NCI-H2196 treated with DMSO at 0.1 percent for 48 hours (cell line): ENCODE measurements around the gene XPO6.
"Not testable (repeated sequence)": the region's sequence is repeated elsewhere in the genome, so short reads cannot be mapped to it uniquely, and the experiment has no call there.

Experiments
- DNase-seq: peaks from one replicate; lab custom pipeline; 2025; ENCODE audit not compliant: unreplicated experiment; lab: John Stamatoyannopoulos, UW

XPO6 gene

DNA sequence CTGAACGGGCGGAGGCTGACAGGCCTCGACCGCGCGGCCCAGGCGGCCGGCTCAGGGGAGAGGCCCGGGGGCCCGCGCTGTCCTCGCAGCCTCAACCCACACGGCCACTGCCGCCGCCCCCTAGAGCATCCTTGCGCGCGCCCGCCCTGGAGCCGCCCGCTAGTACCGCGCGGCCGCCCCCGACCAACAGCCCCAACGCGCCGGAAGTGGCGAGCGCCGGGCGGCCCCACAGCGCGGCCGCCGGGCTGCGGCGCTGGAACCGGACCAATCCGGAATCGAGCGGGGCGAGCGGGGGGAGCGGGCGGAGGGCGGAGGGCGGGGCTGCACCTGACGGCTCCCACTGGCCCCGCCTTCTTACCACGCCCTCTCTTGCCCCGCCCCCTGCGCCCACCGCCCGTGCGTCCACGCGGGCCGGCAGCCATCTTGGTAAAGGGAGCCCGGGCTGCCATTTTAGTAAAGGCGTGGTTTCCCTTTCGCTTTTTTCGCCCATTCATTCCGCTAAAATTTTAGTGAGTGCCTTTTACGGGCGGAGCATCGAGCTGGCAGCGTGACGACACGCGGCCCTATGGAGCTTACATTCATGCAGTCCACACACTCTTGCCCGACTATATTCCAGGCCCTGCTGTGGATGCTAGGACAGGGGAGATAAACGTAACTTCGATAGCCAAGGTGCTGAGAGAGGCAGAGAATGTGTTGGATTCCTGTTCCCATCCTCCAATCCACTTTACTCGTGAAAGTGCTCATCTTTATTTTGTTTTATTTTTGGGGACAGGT is at the start of gene XPO6:
Gene XPO6 (minus strand): TSS at position 208 of the 774 bp plus-strand sequence. CDS start 597 bp downstream, outside the sequence.
- peak; percentile 88 for DNase-seq

DNA sequence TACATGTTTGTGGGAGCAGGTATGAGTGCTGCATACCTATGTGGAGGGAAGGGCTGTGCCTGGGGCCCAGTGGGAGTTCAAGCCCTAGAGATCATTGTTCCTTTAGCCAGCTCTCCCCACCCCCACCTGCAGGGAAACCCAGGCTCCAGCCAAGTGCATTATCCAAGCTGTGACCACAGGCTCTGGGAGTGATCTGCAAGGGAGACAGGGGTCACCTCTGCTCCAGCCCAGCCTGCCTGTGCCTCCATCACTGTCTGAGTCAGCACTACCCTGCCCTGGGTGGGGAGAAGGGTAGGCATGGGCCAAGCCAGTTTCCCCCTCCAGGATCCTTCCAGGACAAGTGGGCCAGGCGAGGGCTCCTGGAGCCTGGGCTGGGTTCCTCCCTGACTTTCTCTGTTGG is 48.4 kb upstream of the XPO6 start:
- no peak for DNase-seq

DNA sequence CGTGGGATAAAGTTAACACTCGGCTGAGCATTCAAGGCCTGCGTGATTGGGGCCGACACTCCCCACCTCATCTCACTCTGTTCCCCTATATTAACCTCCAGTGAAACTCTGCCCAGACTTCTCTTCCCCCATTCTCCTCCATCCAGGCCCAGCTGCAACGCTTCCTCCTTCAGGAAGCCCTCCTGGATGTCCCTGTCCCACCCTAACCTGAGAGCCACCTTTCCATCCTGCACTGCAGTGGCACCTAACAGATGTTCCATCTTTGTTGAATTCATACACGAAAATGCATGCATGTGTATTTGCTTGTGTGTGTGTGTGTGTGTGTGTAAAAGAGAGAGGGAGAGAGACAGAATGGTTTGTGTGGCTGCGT is 48.0 kb upstream of the XPO6 start:
- no peak for DNase-seq

DNA sequence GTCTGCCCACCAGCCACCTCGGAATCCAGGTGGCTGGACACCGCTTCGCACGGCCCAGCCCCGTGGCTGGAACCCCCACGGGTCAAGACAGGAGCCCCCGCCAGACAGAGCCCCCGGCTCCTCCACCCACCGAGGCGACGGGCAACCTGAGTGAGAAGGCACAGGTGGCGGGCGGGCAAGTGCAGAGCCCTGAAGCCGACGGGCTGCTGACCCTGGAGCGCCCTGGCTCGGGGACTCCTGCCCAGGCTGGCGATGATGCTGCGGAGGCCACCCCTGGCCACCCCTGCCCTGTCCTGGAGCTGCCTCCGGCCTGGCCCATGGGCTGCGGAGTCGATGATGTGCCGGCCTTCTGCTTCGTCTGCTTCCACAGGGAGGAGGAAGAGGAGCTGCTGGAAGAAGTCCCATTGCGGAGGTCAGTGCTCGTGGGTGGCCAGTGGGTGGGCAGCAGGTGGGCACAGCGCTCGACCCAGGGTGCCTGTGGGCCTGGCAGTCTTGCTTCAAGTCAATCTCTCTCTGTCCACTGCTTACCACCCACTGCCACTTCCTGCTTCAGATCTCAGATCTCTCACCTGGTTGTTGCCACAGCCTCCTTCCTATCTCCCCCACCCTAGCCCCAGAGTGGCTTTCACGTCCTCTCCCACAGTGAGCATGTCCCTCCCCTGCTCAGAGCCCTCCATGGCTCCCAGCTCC is 47.5 kb upstream of the XPO6 start:
- no peak for DNase-seq

- no peak for DNase-seq
Measured at GRCh38 chr16:28258567-28258966, 46.8 kb upstream of the XPO6 start.

- DNase-seq = no peak
Measured at GRCh38 chr16:28257256-28257655, 45.5 kb upstream of the XPO6 start.

GRCh38 chr16:28255838-28256237 is 44.1 kb upstream of the XPO6 start:
- no peak for DNase-seq

DNA sequence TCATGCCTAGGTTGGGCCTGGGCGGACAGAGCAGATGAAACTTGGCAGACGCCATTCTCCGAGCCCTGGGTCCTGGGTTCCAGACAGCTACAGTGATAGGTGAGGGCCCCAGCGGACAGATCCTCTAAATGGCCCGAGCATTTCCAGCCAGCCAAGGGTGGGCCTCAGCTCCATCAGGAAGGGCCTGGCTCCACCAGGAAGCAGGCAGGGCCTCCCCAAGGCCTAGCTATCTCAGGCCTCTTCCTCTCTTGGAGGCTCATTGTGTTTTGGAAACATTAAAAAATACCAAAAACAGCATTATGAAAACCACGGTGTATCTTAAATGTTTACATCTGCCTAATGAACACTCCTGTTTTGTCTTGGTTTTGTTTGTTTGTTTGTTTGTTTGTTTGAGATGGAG is 42.4 kb upstream of the XPO6 start:
- DNase-seq = no peak

- no peak for DNase-seq
Measured at GRCh38 chr16:28250999-28251398, 39.2 kb upstream of the XPO6 start.

GRCh38 chr16:28249483-28249882 is 37.7 kb upstream of the XPO6 start:
- DNase-seq = not testable (repeated sequence)

DNA sequence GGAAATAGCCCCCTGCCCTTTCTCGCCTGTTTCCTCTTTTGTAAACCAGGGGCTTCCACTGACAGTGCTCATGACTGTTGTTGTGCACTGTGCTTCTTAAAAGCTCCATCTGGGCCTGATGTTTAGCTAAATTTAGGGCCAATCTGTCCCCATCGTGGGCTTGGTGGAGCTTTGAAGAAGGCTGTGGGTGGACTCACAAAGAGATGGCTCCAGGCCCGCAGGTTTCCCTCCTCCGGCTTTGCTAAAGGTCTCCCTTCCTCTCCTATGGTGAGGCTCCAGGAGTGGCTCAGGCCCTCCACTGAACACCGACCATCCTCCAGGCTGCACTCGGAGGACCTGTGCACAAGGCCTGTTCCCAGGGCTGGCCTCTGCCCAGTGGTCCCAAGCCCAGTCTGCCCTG is 30.2 kb upstream of the XPO6 start:
- no peak for DNase-seq

- DNase-seq = no peak
Measured at GRCh38 chr16:28237754-28238357, 26.1 kb upstream of the XPO6 start.

- no peak for DNase-seq
Measured at GRCh38 chr16:28231763-28232162, 20.0 kb upstream of the XPO6 start.

- DNase-seq = not testable (repeated sequence)
Measured at GRCh38 chr16:28223909-28224308, 12.1 kb upstream of the XPO6 start.

DNA sequence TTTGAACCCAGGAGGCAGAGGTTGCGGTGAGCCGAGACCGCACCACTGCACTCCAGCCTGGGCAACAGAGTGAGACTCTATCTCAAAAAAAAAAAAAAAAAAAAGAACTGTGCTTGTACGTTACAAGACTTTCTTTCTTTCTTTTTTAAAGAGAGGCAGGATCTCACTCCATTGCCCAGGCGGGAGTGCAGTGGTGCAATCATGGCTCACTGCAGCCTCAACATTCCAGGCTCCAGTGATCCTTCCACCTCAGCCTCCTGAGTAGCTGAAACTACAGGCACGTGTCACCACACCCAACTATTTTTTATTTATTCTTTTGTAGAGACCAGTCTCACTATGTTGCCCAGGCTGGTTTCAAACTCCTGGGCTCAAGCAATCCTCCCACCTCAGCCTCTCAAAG is 8.0 kb upstream of the XPO6 start:
- not testable (repeated sequence) for DNase-seq

DNA sequence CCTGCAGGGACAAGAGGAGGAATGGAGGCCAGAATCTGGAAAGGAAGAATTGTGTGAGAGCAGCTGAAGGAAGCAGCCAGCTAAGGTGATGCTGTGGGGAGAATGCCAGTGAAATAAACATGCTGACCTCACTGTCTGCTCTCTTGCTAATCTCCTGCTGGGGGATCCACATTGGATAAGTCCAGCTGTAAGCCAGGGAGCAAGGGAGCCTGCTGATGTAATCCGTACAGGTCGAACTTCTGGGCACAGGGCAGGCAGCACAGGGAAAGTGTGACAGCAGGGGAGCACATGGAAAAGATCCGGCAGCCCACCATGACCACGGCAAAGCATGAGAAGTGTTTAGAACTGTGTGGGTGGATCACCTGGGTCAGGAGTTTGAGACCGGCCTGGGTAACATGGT is 7.5 kb upstream of the XPO6 start:
- DNase-seq = no peak

- peak; percentile 4 for DNase-seq
Measured at GRCh38 chr16:28218109-28218508, 6.3 kb upstream of the XPO6 start.

DNA sequence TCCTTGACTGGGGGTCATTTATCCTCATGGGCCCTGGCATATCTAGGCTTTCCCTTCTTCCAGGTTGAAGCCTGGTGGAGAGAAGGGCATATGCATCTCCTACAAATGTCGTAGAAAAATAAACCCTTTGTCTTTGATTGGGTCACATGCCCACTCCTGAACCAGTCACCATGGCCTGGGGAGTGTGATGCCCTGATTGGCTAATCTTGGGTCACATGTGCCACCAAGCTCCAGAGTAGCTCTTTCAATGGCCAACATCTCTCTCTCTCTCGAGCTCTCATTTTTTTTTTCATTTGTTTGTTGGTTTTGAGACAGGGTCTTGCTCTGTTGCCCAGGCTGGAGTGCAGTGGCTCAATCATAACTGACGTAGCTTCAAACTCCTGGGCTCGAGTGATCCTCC is 5.6 kb upstream of the XPO6 start:
- no peak for DNase-seq

GRCh38 chr16:28213396-28213795 is 1.6 kb upstream of the XPO6 start:
- DNase-seq = no peak

DNA sequence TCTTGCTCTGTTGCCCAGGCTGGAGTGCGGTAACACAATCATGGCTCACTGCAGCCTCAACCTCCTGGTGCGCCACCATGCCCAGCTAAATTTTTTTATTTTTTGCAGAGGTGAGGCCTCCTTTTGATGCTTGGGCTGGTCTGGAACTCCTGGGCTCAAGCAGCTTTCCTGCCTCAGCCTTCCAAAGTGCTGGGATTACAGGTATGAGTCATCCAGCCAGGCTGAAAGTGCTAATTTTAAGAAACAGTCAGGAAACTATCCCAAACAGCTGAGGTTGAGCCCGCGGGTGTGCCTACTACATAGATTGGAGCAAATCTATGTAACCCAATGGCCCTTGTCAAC is 738 bp upstream of the XPO6 start:
- DNase-seq = no peak

DNA sequence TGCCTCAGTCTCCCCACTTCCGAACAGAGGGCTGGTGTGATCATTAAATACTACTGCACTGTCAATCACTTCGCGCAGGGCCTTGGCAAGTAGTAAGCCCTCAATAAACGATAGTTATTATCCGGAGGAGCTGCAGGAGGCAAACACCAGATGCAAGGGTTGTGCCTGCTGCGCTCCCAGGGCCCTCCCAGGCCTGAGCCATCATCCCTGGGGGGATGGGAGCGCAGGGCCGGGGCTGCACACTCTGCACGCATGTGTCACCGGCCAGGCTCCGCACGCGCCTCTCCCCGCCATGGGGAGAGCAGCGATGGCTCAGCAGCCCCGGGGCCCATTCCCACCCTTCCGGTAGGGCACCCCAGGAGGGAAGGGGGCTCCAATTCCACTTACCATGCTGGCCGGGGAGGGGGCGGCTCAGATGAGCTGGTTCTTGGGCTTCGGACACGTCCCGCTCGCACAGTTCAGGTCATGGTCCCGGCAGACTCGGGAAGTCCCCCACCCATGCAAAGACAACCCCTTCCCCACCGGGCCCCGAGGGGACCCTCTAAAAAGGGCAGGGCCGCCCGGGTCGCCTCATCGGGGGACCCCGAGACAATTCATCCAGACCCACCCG is 681 bp downstream of the XPO6 start:
- no peak for DNase-seq

DNA sequence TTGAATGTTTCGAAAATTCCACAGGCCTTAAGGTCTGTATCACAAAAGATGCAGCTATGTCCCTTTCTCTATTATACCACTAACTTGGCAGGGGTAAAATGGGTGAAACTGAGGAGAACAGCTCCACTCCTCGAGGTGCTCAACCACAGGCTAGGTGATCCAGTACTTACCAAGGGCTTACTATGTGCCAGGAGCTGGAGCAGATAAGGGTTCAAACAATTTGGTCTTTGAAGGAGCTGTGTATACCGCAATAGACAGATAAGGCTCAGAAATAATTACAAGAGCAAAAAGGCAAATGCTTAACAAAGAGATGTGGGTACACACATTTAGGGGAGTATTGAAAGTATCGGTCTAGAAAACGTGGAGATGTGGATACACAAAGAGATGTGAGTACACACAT is 1.5 kb downstream of the XPO6 start:
- no peak for DNase-seq
